NCI-H2081 treated with DMSO at 0.1 percent for 48 hours (cell line): ENCODE measurements around the gene PTDSS2.

Experiments used
- DNase-seq: peaks from one replicate; lab custom pipeline; 2025; lab: John Stamatoyannopoulos, UW

Gene PTDSS2

DNA sequence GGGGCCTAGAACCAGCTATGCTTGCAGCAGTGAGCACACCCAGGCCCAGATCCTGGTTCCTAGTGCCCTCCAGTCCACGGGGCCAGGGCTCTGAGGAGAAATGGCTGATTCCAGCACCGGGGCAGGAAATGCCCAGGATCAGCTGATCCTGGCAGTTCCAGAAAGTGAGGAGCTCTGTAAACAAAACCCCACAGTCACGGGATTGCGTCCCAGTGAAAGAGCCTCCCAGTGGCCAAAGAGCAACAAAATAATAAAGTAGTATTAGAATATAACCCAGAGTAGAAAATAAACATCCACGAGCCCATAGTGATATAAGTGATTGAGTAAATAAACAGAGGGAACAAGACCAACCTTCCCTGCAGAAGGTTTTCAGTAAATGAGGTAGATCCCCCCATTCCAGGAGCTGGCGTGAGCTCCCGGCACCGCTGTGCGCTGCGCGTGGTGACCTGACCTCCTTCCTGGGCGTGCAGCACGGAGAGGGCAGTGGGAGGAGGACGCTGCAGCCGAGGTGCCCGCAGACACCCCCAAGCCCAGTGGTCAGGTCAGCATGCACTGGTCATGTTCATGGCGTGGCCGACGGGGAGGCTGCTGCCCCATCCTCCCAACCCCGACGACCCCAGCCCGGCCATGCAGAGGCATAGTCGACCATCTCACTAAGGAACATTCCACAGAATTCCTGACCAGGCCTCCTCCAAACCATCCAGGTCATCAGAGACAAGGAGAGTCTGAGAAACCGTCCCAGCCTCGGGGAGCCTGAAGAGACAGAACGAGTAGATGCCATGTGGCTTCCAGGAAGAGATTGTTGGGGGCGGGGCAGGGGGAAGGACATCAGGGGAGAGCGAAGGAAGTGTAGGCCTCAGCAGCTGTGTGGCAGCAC is 19.8 kb downstream of the PTDSS2 start:
- no peak for DNase-seq

- DNase-seq, result no peak
These were observed 21.5 kb downstream of the PTDSS2 start for GRCh38 chr11:471468-472145.

DNA sequence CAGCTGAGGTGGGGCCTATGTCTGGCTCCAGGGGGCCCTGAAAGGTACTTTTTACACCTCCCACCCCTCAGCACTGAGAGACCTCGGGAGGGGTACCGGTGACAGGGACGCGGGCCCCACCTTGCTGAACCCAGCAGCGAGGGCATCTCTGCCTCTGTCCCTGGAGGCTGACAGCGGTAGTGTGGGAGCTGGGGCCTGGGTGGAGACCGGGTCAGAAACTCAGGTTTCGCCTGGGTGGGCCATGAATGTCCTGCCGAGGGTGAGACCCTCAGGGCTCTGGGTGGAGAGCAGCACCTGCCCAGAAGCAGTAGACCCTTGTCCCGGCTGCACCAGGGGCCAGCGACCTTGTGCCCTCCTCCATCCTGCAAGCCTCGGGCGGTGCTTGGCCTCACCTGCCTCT is 22.2 kb downstream of the PTDSS2 start:
- no peak for DNase-seq

- DNase-seq, result no peak
These were observed 22.7 kb downstream of the PTDSS2 start for GRCh38 chr11:472816-473215.

GRCh38 chr11:473415-473814 is 23.3 kb downstream of the PTDSS2 start:
- DNase-seq, result no peak

DNA sequence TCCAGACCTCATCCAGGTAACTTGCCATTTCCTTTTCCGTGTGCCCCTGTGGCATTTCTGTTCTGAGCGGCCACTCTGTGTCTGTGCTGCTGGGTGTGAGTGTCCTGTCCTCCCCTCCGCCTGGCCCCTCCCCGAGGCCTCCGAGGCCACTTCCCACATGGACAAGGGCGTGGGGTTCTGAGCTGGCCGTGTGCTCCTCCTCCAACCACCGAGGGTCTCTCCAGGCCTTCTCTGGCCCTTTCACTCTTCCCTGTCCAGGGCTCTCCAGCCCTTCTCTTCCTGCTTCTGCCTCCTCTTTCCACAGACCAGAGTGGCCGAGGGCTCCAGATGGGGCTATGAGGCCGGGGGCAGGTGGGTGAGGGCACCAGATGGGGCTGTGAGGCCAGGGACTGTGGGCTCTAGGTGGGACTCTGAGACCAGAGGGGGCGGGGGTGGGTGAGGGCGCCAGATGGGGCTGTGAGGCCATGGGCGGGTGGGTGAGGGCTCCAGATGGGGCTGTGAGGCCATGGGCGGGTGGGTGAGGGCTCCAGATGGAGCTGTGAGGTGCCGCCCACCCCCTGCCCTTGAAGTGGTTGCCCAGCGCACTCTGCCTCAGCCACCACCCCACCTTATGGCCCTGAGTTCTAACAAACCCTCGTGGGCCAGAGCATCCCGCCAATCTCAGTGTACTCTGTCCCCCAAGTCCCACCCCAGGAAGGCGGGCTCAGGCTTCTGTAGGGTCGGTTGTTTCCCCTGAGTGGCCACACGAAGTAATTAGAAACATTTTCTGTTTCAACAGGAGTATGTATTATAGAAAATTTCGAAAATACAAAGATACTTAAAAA is 24.1 kb downstream of the PTDSS2 start:
- no peak for DNase-seq

DNA sequence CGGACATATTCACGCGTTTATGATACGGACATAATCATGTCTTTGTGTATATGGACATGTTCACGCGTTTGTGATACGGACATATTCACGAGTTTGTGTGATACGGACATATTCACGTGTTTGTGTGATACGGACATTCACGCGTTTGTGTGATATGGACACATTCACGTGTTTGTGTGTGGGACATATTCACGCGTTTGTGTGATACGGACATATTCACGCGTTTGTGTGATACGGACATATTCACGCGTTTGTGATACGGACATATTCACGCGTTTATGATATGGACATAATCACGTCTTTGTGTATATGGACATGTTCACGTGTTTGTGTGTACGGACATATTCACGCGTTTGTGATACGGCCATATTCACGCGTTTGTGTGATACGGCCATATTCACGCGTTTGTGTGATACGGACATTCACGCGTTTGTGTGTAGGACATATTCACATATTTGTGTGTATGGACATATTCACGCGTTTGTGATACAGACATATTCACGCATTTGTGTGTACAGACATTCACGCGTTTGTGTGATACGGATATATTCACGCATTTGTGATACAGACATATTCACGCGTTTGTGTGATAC is 24.9 kb downstream of the PTDSS2 start:
- no peak for DNase-seq

GRCh38 chr11:475941-476340 is 25.9 kb downstream of the PTDSS2 start:
- no peak for DNase-seq

DNA sequence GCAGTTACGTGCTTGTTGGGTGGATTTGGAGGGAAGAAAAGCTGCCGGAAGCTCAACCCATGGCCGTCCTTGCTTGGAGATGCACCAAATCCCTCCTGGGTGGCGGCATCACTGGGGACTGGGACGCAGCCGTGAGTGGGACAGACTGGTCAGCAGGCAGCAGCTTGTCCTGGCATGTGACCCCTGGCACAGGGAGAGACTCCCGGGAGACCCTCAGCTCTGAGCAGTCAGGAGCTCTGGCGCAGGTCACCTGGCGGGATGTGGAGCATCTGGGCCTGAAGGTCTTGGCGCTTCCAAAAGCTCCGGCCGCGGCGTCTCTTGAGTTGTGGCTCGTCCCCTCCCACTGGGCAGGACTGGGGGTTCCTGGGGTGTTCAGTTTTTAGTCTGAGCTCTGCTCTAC is 26.3 kb downstream of the PTDSS2 start:
- DNase-seq, result no peak

DNA sequence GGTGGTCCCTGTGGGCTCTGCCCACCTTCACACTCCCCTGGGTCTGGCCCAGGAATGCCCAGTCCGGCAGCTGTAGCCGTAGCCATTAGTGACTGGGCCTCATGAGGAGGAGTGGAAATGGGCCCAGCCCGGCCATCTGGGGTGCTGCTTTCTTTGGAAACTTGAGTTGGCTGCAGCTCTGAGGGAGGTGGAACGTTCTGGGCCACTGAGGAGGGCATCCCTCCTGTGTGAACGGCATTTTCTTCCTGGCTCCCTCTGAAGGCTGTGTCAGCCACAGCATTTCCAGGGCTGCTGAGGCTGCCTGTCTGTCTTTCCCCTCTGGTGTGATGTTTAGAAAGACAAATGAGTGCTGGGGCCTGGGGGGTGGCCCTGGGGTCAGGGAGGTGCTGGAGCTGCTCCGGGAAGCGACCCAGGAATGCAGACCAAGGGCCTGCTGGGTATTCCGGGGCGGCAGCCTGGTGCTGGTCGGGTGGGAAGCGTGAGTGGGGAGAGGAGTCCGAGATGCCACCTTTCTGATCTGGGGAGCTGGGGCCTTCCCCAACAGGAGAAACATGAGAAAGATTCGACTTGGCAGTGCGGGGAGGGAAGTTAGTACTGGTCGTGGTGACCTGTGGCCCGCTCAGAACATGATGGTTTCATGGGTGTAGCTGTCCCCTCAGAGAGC is 27.1 kb downstream of the PTDSS2 start:
- no peak for DNase-seq

DNA sequence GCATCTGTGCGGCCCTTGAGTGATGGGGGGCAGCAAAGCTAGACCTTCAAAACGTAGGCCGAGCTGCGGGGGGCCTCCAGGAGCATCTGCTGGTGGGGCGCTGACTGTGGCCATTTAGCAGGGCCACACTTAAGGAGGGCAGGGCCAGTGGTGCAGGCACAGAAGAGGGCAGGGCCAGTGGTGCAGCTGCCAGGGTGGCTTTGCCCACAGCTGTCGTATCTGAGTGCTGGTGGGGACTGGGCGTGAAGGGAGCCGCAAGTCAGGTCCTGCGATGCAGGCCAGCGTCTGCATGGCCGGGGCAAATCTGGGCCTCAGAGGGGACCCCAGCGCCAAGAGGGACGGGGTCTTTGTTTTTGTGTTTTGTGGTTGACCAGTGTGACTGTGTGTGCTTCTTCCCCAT is 29.2 kb downstream of the PTDSS2 start:
- no peak for DNase-seq

DNA sequence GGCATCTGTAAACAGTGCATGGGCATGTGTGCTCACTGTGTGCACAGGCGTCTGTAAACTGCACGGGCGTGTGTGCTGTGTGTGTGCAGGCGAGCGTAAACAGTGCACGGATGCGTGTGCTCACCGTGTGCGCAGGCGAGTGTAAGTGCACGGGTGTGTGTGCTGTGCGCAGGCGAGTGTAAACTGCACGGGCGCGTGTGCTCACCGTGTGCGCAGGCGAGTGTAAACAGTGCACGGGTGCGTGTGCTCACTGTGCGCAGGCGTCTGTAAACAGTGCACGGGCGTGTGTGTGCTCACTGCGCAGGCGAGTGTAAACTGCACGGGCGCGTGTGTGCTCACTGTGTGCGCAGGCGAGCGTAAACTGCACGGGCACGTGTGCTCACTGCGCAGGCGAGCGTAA is 34.5 kb downstream of the PTDSS2 start:
- DNase-seq, result no peak

- no peak for DNase-seq
These were observed 36.1 kb downstream of the PTDSS2 start for GRCh38 chr11:486189-486588.

DNA sequence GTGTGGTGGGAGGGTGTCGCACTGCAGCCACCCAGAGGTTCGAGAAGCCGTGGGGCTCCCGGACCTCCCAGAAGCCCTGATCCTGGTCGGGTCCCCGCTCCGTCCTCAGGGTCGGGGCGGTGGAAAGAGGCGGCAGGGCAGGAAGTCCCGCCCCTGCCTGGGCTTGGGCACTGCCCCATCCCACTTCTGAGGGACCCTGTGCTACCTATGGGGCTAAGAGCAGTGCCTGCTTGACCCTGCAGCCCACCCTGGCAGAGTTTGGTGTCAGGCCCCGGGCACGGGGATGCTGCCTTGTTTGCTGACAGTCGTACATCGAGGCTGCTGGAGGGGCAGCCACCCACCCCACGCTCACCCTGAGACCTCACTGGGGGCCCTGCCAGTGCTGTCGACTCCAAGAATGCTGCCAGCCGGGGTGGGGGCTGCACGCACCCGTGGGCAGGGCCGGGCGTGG is 37.5 kb downstream of the PTDSS2 start:
- DNase-seq, result no peak

- no peak for DNase-seq
These were observed 38.0 kb downstream of the PTDSS2 start for GRCh38 chr11:488062-488461.

GRCh38 chr11:488579-488978 is 38.5 kb downstream of the PTDSS2 start:
- DNase-seq, result no peak

- DNase-seq, result no peak
These were observed 38.9 kb downstream of the PTDSS2 start for GRCh38 chr11:488992-489391.

DNA sequence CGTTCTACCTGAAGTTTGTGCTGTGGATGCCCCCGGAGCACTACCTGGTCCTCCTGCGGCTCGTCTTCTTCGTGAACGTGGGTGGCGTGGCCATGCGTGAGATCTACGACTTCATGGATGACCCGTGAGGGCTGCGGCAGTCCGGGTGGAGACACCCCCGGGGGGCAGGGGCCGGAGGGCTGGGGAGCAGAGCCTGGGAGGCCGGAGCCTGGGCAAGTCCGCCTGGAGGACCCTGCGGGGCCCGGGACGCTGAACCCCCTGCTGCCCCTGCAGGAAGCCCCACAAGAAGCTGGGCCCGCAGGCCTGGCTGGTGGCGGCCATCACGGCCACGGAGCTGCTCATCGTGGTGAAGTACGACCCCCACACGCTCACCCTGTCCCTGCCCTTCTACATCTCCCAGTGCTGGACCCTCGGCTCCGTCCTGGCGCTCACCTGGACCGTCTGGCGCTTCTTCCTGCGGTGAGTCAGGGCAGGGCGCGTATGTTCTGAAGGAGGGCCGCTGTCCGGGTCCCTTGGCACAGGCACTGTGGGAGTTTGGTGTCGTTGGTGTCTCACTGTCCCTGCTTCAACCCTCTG is 39.6 kb downstream of the PTDSS2 start:
- no peak for DNase-seq

- no peak for DNase-seq
These were observed 40.3 kb downstream of the PTDSS2 start for GRCh38 chr11:490186-490929.

DNA sequence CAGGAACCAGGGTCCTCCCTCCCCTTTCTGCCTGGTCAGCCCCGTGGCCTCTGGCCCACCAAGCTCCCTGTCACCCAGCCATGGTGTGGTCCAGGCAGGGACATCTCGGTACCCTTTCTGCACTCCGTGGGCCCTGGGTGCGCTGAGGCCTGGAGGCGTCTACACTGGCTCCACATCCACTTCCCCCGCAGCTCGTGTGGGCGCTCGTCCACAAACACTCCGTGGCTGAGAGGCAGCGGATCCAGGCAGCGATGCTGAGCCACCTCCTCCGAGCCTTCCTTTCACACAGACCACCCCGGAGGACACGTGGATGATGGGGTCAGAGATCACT is 40.8 kb downstream of the PTDSS2 start:
- no peak for DNase-seq

DNA sequence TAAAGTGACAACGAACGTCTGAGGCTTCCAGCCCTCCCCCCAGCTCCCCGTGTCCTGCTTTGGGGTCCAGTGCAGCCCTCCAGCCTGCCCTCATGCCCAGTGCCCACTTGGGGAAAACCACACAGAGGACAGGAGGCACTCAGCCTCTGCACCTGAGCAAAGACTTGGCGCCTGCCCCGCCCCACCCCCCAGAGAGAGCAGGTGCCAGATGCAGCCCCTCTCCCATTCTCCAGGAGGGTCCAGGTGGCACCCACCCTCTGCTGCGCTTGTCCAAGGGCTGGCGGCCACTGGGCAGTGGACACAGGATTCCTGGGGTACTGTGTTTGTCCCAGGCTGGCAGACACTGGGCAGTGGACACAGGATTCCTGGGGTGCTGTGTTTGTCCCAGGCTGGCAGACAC is 41.3 kb downstream of the PTDSS2 start:
- DNase-seq, result no peak
